HG03025 (cell line): ENCODE data around the gene NPRL2.

Experiments
- ATAC-seq: cut with Tn5 transposase; IDR thresholded peaks from one replicate; pipeline ENCODE4 v1.9.1; 2021; ENCODE audit warnings: mild to moderate bottlenecking, moderate library complexity; ENCODE audit not compliant: unreplicated experiment, low FRiP score

The NPRL2 gene

DNA sequence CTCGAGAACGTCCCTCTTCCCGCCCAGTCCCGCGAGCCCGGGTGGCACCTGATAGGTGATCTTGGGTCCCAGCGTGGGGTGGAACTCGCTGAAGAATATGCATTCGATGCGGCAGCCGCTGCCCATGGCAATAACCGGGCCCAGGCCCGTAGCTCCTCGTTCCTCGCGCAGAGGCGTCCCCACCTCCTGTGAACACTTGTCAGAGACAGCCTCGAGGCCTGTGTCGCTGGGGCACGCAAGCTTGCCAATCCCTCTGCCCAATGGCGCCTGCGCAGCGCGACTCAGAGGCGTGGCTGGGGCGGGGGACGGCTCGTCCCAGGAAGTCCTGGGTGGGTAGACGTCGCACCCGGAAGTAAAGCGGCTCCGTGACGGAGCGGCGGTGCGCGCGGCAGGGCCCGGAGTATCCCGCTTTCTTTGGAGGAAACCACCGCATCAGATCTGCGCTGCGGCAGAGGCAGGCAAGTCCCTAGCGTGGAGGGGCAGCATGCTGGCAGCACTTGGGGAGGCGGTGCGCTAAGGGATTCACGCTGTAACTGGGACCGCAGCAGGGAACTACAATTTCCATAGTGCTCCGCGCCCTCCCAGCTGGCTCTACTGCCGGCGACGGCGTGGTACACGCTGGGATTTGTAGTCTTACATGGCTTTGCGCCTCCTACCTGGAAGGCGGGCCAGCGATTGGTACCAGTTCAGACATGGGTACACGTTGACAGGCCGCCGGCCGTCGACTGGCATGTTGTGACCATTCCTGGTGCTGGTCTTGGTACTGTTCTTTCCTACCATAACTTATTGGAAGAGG is at the start of gene NPRL2, which contains the start of gene CYB561D2:
TSS of gene NPRL2 (minus strand) at position 249 of the 796 bp plus-strand sequence. CDS start at position 126, 123 bp downstream.
TSS of gene CYB561D2 (plus strand) at position 336 of the 796 bp plus-strand sequence. CDS start 572 bp downstream, outside the sequence.
- peak; percentile 77 for ATAC-seq

DNA sequence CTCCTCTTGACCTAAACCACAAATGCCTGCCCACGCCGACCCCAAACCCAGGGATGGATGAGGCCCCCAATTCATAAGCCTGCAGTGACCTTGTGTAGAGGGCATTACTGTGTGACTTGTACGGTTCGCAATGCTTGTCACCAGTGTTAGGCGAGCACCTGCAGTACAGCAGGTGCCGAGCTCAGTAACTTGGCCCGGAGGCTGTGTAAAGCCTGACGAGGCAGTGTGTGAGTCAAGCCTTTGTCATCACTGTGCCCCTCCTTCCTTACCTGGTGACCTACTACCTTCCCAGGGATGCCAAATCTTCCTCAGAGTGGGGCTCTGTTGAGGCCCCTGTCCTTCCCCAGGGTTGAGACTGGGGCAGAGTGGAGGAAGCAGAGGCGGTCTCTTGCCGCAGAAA is 45.9 kb upstream of the NPRL2 start:
- no peak for ATAC-seq

DNA sequence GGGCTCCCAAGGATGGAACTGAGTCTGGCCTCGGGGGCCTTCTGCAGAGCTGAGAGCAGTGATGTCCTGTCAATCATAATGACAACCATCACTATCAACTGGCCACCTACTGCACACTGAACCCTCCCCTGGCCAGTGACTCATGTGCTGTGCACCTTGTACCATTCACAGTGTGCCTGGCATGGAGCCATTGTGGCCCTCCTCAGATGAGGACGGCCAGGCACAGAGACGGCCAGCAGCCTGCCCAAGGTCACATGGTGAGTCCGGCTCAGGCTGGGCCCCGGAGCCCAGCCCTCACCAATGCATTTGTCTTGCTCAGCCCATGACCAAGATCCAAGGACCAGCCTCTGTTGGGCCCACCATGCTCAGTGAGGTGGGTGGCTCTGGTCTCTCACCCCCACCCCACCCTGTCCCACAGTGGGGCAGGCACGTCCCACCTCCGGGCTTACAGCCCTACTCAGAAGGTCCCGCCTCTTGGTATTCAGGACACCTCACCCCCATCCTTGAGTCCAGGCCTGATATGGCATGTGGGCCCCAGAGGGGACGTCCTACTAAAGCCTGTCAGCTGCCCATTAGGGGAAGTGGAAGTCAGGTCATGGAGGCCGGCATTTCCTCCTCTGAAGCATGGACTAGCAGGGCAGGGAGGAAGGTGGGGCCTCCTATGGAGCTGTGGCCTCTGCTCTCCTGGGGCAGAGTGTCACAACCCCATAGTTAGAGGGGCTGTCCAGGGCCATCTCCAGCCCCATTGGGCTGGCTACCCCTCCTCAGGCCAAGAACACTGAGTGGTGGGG is 44.7 kb upstream of the NPRL2 start:
- no peak for ATAC-seq

DNA sequence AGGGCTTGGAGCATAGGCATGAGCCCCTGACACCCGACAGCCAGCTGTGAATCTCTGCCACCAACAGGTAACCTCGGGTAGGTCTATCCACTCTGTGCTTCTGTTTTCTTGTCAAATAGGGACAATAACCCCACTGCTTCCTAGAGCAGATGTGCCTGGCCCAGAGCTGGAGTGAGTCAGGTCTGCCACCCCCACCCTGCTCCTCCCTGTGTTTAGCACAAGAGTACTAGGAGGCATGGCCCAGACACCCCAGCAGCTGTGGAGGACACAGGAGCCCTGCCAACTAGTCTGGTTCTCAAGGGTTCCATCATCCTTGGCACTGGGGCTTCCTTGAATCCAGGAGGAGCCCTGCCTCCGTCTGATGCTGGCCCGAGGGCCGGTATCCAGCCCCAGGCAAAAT is 42.5 kb upstream of the NPRL2 start:
- no peak for ATAC-seq

DNA sequence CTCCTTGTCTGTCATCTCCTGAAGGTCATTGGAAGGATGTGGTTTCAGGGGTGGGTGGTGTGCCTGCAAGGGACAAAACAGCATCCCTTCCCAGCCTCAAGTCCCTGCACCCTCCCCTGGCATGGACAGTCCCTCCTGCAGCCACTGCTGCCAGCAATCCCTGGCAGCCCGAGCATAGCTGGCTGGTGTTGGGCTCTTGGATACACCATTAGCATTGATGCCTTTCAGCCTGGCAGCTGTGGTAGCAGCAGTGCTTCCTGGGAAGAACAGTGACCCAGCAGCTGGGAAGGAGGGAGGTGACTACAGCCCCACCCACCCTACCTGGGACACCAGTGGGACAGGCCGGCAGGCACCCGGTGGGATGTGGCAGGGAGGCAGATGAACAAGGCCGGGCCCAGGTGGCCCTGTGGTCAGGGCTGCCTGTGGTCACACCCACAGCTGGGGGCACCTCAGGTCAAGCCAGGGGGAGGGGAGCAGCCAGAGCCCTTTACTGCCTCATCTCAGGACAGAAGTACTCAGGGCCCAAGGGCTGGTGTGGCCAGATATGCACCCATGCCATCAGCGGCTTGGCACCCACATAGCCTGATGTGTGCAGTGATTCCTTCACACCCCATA is 41.6 kb upstream of the NPRL2 start:
- ATAC-seq = no peak

DNA sequence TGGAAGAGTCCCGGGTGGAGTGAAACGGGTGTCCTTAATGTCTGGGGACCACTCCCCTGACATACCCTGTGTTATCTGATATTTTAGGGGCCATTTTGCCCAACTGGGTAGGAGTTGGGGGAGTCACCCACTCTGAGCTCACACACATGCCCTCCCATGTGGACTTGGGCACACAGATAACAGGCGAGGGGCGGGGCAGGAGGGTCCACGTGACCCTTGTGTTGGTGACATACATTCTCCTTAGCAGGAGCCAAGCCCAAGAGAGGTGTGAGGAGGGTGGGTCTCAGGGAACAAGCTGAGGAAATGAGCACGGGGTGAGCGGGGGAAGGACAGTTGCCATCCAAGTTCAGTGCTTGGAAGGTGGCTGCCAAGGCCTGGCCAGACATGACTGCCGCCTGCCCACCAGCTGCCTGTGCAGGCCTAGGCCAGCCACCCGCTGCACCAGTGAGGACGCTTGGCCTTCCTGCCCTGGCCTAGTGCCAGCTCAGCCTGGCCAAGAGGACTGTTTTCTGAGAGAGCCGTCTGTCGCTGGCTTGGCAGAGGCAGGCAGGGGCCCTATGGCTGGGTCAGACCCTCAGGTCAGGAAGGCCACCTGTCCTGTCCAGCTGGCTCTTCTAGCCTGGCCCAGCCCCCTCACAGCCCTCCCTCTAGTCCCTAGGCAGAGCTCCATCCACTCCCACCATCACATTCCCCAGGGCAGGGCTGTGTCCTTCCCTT is 40.1 kb upstream of the NPRL2 start:
- ATAC-seq = no peak

DNA sequence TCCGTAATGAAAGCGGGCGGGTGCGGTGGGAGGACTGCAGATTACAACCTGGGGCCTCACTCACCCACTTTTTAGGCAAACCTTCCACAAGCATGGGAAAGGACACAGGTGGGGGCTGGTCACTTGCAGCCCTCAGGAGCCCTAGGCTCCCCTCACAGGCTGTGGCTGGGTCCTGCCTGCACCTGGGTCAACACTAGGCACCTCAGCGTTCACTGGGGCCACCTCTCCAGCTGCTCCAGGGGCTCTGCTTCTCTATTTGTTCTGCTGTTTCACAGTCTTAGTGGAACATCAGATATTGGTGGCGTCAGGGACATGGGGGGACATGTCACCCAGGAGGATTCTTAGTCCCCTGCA is 38.8 kb upstream of the NPRL2 start:
- ATAC-seq = no peak

DNA sequence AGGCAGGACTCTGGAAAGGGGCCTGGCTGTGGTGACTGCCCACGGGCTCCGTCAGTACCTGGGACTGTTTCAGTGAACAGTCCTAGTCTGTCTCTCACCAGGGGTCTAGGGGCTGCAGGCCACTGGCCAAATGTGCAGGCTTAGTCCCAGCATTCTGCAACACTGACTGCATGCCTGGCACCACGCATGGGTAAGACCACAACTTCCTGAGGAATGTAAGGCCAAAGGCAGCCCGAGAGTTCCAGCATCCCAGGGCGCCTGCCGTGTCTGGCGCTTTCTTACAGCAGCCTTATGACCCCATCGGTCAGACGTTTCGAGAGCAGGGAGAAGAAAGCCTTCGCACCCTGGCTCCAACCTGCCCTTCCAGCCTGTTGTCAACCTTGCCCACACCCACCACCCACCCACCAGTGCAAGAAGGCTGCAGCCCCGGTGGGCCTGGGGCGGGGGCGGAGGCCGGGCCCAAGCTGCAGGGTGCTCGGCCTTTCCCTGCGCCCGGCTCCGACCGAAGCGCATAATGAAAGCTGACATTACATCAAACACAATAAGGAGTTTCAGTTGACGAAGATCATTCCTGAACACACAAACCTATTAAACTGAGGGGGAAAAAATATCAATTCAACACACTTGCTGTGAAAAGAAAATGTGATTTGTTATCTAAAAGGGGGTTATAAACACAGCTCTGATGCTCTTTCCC is 38.3 kb upstream of the NPRL2 start:
- ATAC-seq = no peak

DNA sequence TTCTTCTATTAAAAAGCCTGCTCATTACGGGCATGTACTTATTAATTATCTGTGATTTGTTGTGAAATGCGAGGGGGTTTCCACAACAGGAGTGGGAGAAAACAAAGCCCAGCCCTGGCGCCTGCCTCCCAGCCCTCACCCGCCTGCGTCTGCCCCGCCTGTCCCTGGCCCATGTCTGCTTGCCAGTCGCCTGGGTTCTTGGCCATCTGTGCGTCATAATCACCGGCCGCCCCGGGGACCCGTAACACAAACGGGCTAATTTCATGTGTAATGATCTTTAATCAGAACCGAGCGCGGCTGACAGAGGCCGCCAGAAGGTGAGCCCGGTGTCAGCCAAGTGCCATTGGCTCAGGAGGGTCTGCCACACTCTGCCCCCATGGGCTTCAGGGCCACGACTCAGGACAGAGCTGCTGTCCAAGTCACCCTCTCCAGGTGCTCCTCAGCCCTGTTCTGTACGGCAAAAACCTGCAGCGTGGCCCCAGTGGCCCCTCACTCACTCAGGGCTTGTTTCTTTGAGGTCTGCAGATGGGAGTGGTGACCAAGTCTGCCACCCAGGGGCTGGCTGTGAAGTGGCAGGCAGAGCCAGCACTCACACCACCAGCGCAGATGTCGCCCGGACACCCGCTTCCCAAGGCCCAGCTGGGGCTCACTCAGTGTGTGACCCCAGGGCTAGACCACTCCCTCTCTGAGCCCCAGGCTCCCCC is 37.6 kb upstream of the NPRL2 start:
- no peak for ATAC-seq

DNA sequence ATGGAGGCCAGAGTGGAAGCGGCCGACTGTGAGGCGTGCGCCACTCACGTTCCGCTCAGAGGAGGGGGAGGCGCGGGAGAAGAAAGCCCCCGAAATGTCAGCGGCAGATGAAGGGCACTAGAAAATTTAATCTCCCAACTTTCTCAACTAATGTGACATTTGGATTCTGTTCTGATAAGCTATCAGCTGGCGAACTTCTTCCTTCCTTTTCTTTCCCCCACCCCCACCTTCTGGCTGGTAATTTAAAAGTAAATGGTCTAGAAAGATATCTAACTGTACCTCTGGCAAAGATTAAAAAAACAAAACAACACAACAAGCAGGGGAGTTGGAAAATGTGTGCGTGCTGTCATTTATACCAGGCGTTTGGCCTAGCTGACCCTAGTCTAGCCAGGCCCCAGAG is 35.2 kb upstream of the NPRL2 start:
- ATAC-seq = no peak

DNA sequence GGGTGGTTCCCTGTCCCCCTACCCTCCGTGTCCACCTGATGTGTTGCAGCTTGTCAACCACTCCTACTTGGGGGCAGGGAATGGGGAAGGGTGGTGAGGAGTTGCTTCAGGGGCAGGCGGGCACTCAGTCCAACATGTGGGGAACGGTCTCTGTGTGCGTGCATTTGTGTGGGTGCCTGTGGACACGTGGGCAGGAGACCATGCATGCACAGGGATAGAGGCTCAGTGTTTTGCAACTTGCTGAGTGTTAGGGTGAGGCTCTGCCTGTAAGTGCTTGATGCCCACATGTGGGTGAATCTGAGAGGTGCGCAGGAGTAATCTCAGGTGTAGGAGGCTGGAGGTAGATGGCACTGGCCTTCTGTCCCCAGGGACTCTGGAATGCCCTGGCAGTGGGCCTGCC is 33.2 kb upstream of the NPRL2 start:
- ATAC-seq = no peak

DNA sequence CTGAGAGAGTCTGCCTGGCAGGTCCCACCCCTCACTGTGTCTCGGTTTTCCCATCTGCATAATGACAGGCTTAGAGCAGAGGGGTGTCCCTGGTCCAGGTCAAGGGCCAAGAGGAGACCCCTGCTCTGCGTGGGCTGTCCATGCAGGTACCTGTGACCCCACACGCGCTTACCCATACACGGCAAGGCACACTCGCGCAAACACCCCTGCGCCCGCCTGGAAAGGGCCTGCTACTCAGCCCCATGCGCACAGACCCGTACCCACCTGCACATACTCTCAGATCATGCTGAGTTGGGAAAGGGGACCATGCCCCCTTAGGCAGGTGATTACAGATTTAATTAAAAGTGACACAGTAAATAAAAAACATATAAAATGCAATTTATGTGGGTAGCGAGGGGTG is 32.1 kb upstream of the NPRL2 start:
- ATAC-seq = no peak

DNA sequence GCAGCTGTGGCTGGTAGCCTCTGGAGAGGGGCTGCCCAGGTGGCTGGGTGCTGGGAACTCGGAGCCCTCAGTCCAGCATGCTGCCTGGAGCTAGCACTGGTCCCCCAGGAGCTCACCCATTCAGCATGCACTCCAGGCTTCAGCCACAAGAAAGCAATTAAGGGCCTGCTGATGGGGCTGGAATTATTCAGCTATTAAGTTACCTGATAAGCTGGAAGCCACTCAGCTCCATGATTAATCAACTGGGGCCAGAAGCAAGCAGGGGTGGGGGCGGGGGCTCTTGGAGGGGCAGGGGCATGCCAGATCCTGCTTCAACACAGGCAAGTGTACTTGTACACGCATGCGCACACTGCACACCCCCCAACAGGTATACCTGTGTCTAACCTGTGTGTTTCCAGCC is 30.8 kb upstream of the NPRL2 start:
- ATAC-seq = no peak

DNA sequence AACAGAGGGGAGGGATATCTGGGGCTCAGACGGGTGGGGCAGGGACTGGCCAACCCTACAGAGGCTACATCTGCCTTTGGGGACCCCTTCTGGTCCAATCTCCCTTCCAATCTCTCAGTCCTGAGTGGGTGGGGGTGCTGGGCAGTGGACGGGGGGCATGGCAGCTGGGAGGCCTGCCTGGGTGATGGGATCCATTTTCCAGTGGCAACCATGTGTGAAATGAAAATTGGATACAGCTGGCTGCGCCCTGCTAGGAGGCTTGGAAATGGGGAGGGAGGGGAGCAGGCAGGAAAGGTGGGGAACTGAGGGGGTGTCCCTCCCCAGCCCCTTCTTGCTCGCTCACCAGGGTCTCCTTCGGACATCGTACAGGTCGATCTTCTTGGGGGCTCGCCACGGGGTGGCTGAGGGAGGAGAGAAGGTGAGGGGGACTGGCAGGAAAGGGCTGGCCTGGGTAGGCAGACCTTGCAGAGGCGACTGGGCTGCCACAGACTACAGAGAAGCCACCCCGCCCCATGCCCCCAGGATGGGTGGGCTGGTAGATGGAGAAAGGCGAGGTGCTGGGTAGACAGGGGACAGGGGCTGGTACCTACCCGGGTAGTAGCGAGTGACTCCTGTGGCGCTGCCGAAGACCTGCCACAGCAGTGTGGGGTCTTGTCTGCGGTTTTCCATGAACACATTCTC is 30.0 kb upstream of the NPRL2 start:
- no peak for ATAC-seq

DNA sequence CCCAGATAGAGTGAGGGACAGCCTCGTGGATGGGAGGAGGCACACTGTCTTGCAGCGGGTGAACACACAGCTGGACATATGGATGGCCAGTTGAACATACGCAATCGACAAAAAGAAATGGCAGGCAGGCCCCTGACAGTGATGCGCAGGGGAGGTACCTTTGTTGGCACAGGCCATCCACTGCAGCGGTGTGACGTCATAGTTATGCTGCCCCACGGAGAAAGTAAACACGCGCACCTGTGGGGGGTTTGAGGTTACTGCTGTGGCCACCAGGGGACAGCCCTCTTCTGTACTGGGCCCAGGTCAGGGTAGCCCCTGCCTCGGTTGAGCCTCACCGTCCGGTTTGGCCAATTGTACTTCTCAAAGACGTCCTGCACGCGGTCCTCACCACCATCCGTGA is 28.2 kb upstream of the NPRL2 start:
- no peak for ATAC-seq

DNA sequence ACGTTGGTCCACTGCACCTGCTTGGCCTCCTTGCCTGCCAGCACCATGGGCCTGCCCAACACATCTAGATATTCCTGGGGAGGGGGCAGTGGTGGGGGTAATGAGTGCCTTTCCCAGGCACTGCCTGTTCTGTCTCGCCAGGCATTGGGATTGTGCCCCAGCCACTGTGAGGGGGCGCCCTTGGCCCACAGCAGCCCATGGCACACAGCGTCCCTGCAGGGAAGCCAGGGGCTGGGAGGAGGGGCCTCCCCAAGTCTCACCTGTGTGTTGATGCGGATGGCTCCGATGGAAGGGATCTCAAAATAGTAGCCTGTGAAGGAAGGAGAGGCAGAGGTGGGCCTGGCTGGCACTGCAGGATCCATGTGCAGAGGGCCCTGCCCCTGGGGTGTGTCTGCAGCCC is 27.4 kb upstream of the NPRL2 start:
- no peak for ATAC-seq

DNA sequence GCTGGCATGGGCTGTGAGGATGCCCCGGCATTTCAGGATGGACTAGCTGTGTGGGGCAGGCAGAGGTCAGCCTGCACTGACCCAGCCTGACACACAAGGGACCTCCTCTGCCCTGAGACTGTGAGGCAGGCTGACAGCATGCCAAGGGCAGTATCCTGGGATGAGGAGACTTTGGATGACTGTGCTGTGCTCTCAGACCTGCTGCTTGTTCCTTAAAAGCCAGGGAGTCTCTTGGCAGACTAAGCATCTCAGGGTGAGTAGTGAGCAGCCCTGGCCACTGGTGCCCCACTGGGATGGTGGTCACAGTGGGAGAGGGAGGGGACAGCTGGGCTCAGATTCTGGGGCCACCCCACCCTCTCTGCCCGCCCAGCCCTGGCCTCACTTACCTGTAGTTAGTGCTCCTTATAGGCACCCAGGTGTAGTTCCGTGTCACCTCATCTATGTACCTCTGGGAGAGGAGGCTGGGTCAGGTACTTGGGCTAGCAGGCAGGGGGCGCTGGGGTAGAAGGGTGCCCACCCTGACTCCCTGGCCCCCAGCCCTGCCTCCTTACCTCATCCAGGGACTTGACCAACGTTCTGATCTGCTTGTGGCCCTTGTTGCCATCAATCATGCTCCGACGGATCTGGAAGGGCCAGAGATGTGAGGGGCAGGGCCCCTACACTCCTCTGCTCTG is 24.8 kb upstream of the NPRL2 start:
- ATAC-seq = no peak
